K562 (cell line): ENCODE results near the gene UTS2R. TPM values are rescaled to one million over a fixed set of nuclear protein-coding genes. Genes with fewer than 3 reads are reported as not detected.

Experiments used
- ATAC-seq: fragments of 200-7000 bp; cut with Tn5 transposase; 3 replicates; pipeline ENCODE4 v1.9.1; 2020; ENCODE audit warnings: moderate library complexity
- Bru-seq: library from RNA; stranded (reverse); fragments of 400-500 nt; gene quantifications from one replicate; lab custom pipeline; 2021; lab: Mats Ljungman, UMichigan
- BruChase-seq, 2 experiments: library from RNA; stranded (reverse); fragments of 400-500 nt; gene quantifications; one replicate each; lab custom pipeline; 2021; lab: Mats Ljungman, UMichigan
- BruUV-seq: library from RNA; stranded (reverse); fragments of 400-500 nt; replicated peaks from 2 replicates; lab custom pipeline; 2021; lab: Mats Ljungman, UMichigan
- CTCF ChIA-PET: fragments of 300-600 bp; formaldehyde crosslinking; extraction: SDS; loops from one replicate; lab custom pipeline; 2021; ENCODE audit warnings: low intra/inter-chr PET ratio; lab: Yijun Ruan, JAX
- POLR2A ChIA-PET: fragments of 300-600, 350-650 bp; sonication (Branson Sonifier 250); formaldehyde crosslinking; extraction: SDS; loops from one replicate; lab custom pipeline; 2021; ENCODE audit warnings: antibody characterized with exemption, inconsistent platforms; lab: Yijun Ruan, JAX
- DNase-seq, 4 experiments: peaks; one replicate each; pipeline versions ENCODE4 v3.0.0 to v3.0.0-alpha.2; 2011 to 2018; ENCODE audit warnings: low spot score in 3 of 4, mixed read lengths in 3 of 4; ENCODE audit errors: extremely low read depth in 1 of 4
- FAIRE-seq: peaks from 2 replicates; lab custom pipeline; 2011; peaks lifted over from hg19 to GRCh38; lab: Jason Lieb, UNC
- H2AFZ ChIP-seq: 2 replicates; pipeline ENCODE4 v1.6.0; 2011; ENCODE audit warnings: low read depth, low read length, control low read depth, inconsistent platforms
- H3K27ac ChIP-seq: fragments of 200-600 bp; 3 replicates; pipeline ENCODE4 v1.8.0; 2011; ENCODE audit warnings: low read depth, mild to moderate bottlenecking, control low read depth, inconsistent platforms, low read length, moderate library complexity, mixed read lengths; ENCODE audit errors: extremely low read depth
- H3K27me3 ChIP-seq, 2 experiments: fragments of 300-600 bp in 1 of 2; 2 replicates in 1 of 2; 3 replicates in 1 of 2; pipeline versions ENCODE4 v1.6.0 to v1.8.0; 2011; ENCODE audit warnings: inconsistent platforms in 2 of 2, low read length in 2 of 2, mild to moderate bottlenecking in 1 of 2, mixed read lengths in 1 of 2, moderate library complexity in 1 of 2; ENCODE audit not compliant: control insufficient read depth in 2 of 2, insufficient read depth in 2 of 2
- H3K36me3 ChIP-seq: fragments of 300-600 bp; 3 replicates; pipeline ENCODE4 v1.8.0; 2011; ENCODE audit warnings: mild to moderate bottlenecking, low read length, inconsistent platforms; ENCODE audit not compliant: control insufficient read depth, insufficient read depth
- H3K4me1 ChIP-seq, 2 experiments: fragments of 200-600 bp in 1 of 2; replicated peaks in 1 of 2; 2 replicates in 1 of 2; 3 replicates in 1 of 2; pipeline versions ENCODE4 v1.5.1 to v1.8.0; 2011; ENCODE audit warnings: inconsistent platforms in 2 of 2, low read length in 2 of 2, mild to moderate bottlenecking in 1 of 2, mixed read lengths in 1 of 2, moderate library complexity in 1 of 2; ENCODE audit not compliant: control insufficient read depth in 2 of 2, insufficient read depth in 2 of 2
- H3K4me2 ChIP-seq: 2 replicates; pipeline ENCODE4 v1.6.1; 2011; ENCODE audit warnings: low read length, control low read depth, inconsistent platforms, mixed read lengths; ENCODE audit not compliant: insufficient read depth
- H3K4me3 ChIP-seq: fragments of 200-600 bp; sonication (generic), shearing (Covaris generic); 2 replicates; pipeline ENCODE4 v1.5.1; 2016; ENCODE audit warnings: control low read depth, inconsistent platforms
- H3K79me2 ChIP-seq: fragments of 200-600 bp; 3 replicates; pipeline ENCODE4 v1.8.0; 2011; ENCODE audit warnings: low read length, inconsistent platforms; ENCODE audit not compliant: control insufficient read depth, insufficient read depth
- H3K9ac ChIP-seq, 2 experiments: 2 replicates each; pipeline versions ENCODE4 v1.6.0 to v1.6.1; 2011; ENCODE audit warnings: low read depth in 2 of 2, low read length in 2 of 2, control low read depth in 1 of 2, inconsistent platforms in 1 of 2, mild to moderate bottlenecking in 1 of 2, mixed read lengths in 1 of 2; ENCODE audit not compliant: insufficient read depth in 1 of 2
- H3K9me1 ChIP-seq: one replicate; pipeline ENCODE4 v1.6.0; 2011; ENCODE audit warnings: inconsistent platforms, mild to moderate bottlenecking, low read length, moderate library complexity; ENCODE audit not compliant: control insufficient read depth, insufficient read depth
- H3K9me3 ChIP-seq: replicated peaks from 2 replicates; pipeline ENCODE4 v1.5.1; 2011; ENCODE audit warnings: low read depth, low read length, inconsistent platforms; ENCODE audit not compliant: control insufficient read depth, insufficient read depth
- H4K20me1 ChIP-seq: replicated peaks from 2 replicates; pipeline ENCODE4 v1.6.1; 2011; ENCODE audit warnings: low read length, inconsistent platforms, mixed read lengths; ENCODE audit not compliant: control insufficient read depth, insufficient read depth
- E2F5 ChIP-seq: sonication (generic); formaldehyde crosslinking; IDR thresholded peaks from 2 replicates; pipeline ENCODE4 v1.8.0; 2022; ENCODE audit warnings: mild to moderate bottlenecking, missing genetic modification reagents
- NELFE ChIP-seq: IDR thresholded peaks from 2 replicates; pipeline ENCODE4 v1.6.1; 2011; ENCODE audit warnings: mild to moderate bottlenecking; ENCODE audit not compliant: insufficient read depth, insufficient read length
- SMARCA5 ChIP-seq: fragments of 450-650 bp; IDR thresholded peaks from 2 replicates; pipeline ENCODE4 v1.6.1; 2016
- ZBTB33 ChIP-seq: sonication (generic); formaldehyde crosslinking; IDR thresholded peaks from 2 replicates; pipeline ENCODE4 v1.8.1; 2023; ENCODE audit warnings: mild to moderate bottlenecking, missing genetic modification reagents
- ZBTB8A ChIP-seq: fragments of 450-650 bp; IDR thresholded peaks from 2 replicates; pipeline ENCODE4 v1.6.1; 2018; ENCODE audit warnings: mild to moderate bottlenecking, moderate library complexity; ENCODE audit not compliant: partially characterized antibody
- ZEB2 ChIP-seq: fragments of 450-650 bp; IDR thresholded peaks from 2 replicates; pipeline ENCODE4 v1.6.1; 2016
- ZNF561 ChIP-seq: fragments of 450-650 bp; formaldehyde crosslinking; conservative IDR thresholded peaks from 2 replicates; pipeline ENCODE4 v1.4.0; 2020; ENCODE audit warnings: mild to moderate bottlenecking, moderate library complexity
- WGBS: fragments of 100-300 bp; shearing (Covaris generic); methylation state at CpG from one replicate; pipeline ENCODE4 v1.1.6; 2016; ENCODE audit warnings: low coverage, mixed read lengths; ENCODE audit not compliant: insufficient coverage; ENCODE audit errors: missing lambda C conversion rate; 5-methylcytosine and 5-hydroxymethylcytosine counted together
- in situ Hi-C: fragments of 300-500 bp; cut with MboI; formaldehyde crosslinking; loops from 4 replicates; pipeline ENCODE4 v1.15.0; 2018; ENCODE audit warnings: inconsistent platforms, mixed read lengths
- intact Hi-C: fragments of 100-400 bp; cut with micrococcal nuclease; formaldehyde crosslinking; loops from 2 replicates; pipeline ENCODE4 v1.14.2; 2022
- long read RNA-seq, 3 experiments: library from polyadenylated mRNA in 2 of 3; library from RNA in 1 of 3; unstranded in 2 of 3; stranded (forward) in 1 of 3; transcript quantifications; one replicate each; pipeline ENCODE4 v2.0.0, GENCODE V29; 2019 to 2022
- polyA minus RNA-seq, 3 experiments: library from RNA; depleted of rRNA, polyadenylated mRNA; stranded (reverse); fragments of >200 nt; gene quantifications; 2 replicates each; pipeline ENCODE4 v1.2.3, GENCODE V29; 2011
- polyA plus RNA-seq, 8 experiments: library from polyadenylated mRNA; depleted of rRNA in 4 of 8; stranded (reverse) in 5 of 8; unstranded in 3 of 8; fragments of >200 nt; fragmentation: Nextera tagmentation in 2 of 8; fragmentation: Illumina TruSeq in 1 of 8; extraction: Ambion mirVana in 2 of 8; extraction: Trizol in 1 of 8; gene quantifications; 2 replicates each; pipeline versions ENCODE4 v1.2.1 to v1.2.3, GENCODE V29; 2011 to 2014; ENCODE audit warnings: inconsistent platforms in 1 of 8, missing spikeins in 1 of 8
- total RNA-seq, 7 experiments: library from RNA; depleted of rRNA in 6 of 7; stranded (reverse); fragments of >200 nt in 6 of 7; fragmentation: Illumina TruSeq in 2 of 7; extraction: Trizol in 2 of 7; gene quantifications; 2 replicates each; pipeline versions ENCODE4 v1.2.1 to v1.2.3, GENCODE V29; 2011 to 2021; ENCODE audit warnings: low replicate concordance in 1 of 7

Gene UTS2R
- total RNA-seq (2011; cell fraction: chromatin; rRNA removed; ENCODE audit: low replicate concordance), result not detected in 2 replicates
- total RNA-seq (2011; cell fraction: nucleolus; rRNA removed), result not detected in 2 replicates
- total RNA-seq (2011; cell fraction: nucleoplasm; rRNA removed), result not detected in 2 replicates
- not detected in 2 replicates for total RNA-seq (2014; rRNA removed)
- total RNA-seq (2014; rRNA removed; fragmentation: Illumina TruSeq; extraction: Trizol), result not detected in 2 replicates
- total RNA-seq (2015; rRNA removed; fragmentation: Illumina TruSeq; extraction: Trizol), result not detected in 2 replicates
- 0.22 TPM in 1 of 2 replicates, not detected in the other for total RNA-seq (2021)
- not detected in 2 replicates for polyA plus RNA-seq (2011; rRNA removed)
- polyA plus RNA-seq (2011; cell fraction: cytosol; rRNA removed), result not detected in 2 replicates
- 0.27 TPM in 1 of 2 replicates, not detected in the other for polyA plus RNA-seq (2011; cell fraction: nucleus; rRNA removed)
- polyA plus RNA-seq (2012), result not detected in 2 replicates
- not detected in 2 replicates for polyA plus RNA-seq (2014; fragmentation: Illumina TruSeq; extraction: Trizol)
- polyA plus RNA-seq (2014; fragmentation: Nextera tagmentation; extraction: Ambion mirVana), result not detected
- not detected in 2 replicates for polyA plus RNA-seq (2014; rRNA removed)
- polyA minus RNA-seq (2011; rRNA and poly(A)+ RNA removed), result not detected in 2 replicates
- not detected in 2 replicates for polyA minus RNA-seq (2011; cell fraction: cytosol; rRNA and poly(A)+ RNA removed)
- polyA minus RNA-seq (2011; cell fraction: nucleus; rRNA and poly(A)+ RNA removed), result not detected in 2 replicates
- percentile 28 among the genes with signal in this experiment for Bru-seq, nascent RNA
- percentile 18 among the genes with signal in this experiment for BruChase-seq, experiment 1, labeled RNA remaining after a 2-hour chase
- BruChase-seq, experiment 2, labeled RNA remaining after a 6-hour chase, result percentile 35 among the genes with signal in this experiment
- long read RNA-seq, experiment 1, result 0 reads
- long read RNA-seq, experiment 2, result 0 reads
- long read RNA-seq, experiment 3, result 0 reads

GRCh38 chr17:82371333-82372248, at the start of gene UTS2R:
Gene UTS2R, plus strand, starts transcription at chr17:82371765. Its CDS starts 2,560 bp downstream, at chr17:82374325.
- FAIRE-seq (no peak), DNase-seq (no peak), ATAC-seq (no peak)
- no peak for TF ChIP-seq ZEB2
- no peak for TF ChIP-seq ZNF561 (CRISPR knock-in tag)
- TF ChIP-seq E2F5 (CRISPR knock-in tag), result no peak
- TF ChIP-seq ZBTB8A, result no peak
- no peak for TF ChIP-seq NELFE
- peak; percentile 92 for TF ChIP-seq ZBTB33
- no peak for TF ChIP-seq SMARCA5
- ChIA-PET CTCF (no interaction called here), POLR2A (interaction anchor here (0.6 to 1.0 kb wide), 2 partner anchors 10 to 369 kb away, joined by 4 to 5 read pairs; no protein-coding TSS in a partner anchor)
- Histone ChIP-seq H3K36me3 (no peaks in the 10 kb centered on the region), H3K79me2 (no peaks in the 10 kb centered on the region), H3K9me3 (no peaks in the 10 kb centered on the region), H3K4me3 (no peak within 1 kb of the TSS), H3K27me3 (no peaks in the 10 kb centered on the region), H3K27ac (peak within 1 kb of the TSS; percentile 56; the same call in 2 of the 3 replicates), H3K4me1 (peaks cover 7 to 46% of the 10 kb centered on the region in 2 experiments; a peak in 4 of 5 replicates), H4K20me1 (no peaks in the 10 kb centered on the region), H3K9me1 (no peaks in the 10 kb centered on the region), H3K9ac (peak within 1 kb of the TSS in 1 of 2 experiments; percentile 84; a peak in 1 of 4 replicates), H3K4me2 (no peak within 1 kb of the TSS), H2AFZ (peak within 1 kb of the TSS; percentile 88)
- intact Hi-C loops (no loop called here), in situ Hi-C loops (no loop called here)
- 91% methylated on average over 21 of the region's 109 CpGs for WGBS
- no TSS peak for BruUV-seq
